AG10803 (cell line): ENCODE measurements around the gene NPPC.
"Not testable (repeated sequence)": the region's sequence is repeated elsewhere in the genome, so short reads cannot be mapped to it uniquely, and the experiment has no call there.

Experiments
- DNase-seq: peaks from one replicate; pipeline ENCODE4 v3.0.0; 2010; ENCODE audit warnings: low read depth
- H3K4me3 ChIP-seq: 2 replicates; pipeline ENCODE4 v1.5.1; 2011; ENCODE audit warnings: mild to moderate bottlenecking, low read length, control low read depth
- CTCF ChIP-seq: conservative IDR thresholded peaks from 2 replicates; pipeline ENCODE4 v1.5.1; 2011; ENCODE audit warnings: mild to moderate bottlenecking, low read length, control low read depth, inconsistent platforms

NPPC gene

GRCh38 chr2:231910771-231911170 is 15.4 kb downstream of the NPPC start:
- no peak for DNase-seq
- no peak for TF ChIP-seq CTCF
- H3K4me3 ChIP-seq = no peak overlapping the region

GRCh38 chr2:231910161-231910560 is 16.0 kb downstream of the NPPC start:
- DNase-seq, H3K4me3 ChIP-seq: not testable (repeated sequence)

GRCh38 chr2:231909631-231910030 is 16.6 kb downstream of the NPPC start:
- DNase-seq = no peak
- no peak overlapping the region for H3K4me3 ChIP-seq
- TF ChIP-seq CTCF = no peak

GRCh38 chr2:231908584-231908983 is 17.6 kb downstream of the NPPC start:
- no peak for TF ChIP-seq CTCF
- no peak for DNase-seq
- H3K4me3 ChIP-seq = no peak overlapping the region

- no peak for TF ChIP-seq CTCF
- H3K4me3 ChIP-seq = no peak overlapping the region
- DNase-seq = no peak
Measured at GRCh38 chr2:231907765-231908164, 18.4 kb downstream of the NPPC start.

GRCh38 chr2:231905026-231905425 is 21.2 kb downstream of the NPPC start:
- no peak for TF ChIP-seq CTCF
- no peak for DNase-seq
- no peak overlapping the region for H3K4me3 ChIP-seq

- DNase-seq = no peak
- no peak for TF ChIP-seq CTCF
- no peak overlapping the region for H3K4me3 ChIP-seq
Measured at GRCh38 chr2:231904161-231904611, 22.0 kb downstream of the NPPC start.

- TF ChIP-seq CTCF = no peak
Measured at GRCh38 chr2:231902598-231902997, 23.6 kb downstream of the NPPC start.

More at GRCh38 chr2:231902598-231902997, 23.6 kb downstream of the NPPC start:
- DNase-seq = no peak
- H3K4me3 ChIP-seq = no peak overlapping the region
